Right lobe of liver (tissue), 4 donors: Measurements from ENCODE around the gene LMO7.

Source experiments
- POLR2A ChIP-seq: fragments of 450-650 bp; IDR thresholded peaks from one replicate; pipeline ENCODE4 v1.6.1; 2017; ENCODE audit warnings: antibody characterized with exemption, mild to moderate bottlenecking
- TF ChIP-seq, protein P1 (sequence below), 4 donors: fragments of 200-600 bp in 3 of 4; fragments of 450-650 bp in 1 of 4; IDR thresholded peaks; one replicate each; pipeline versions ENCODE4 v1.5.1 to v1.8.0; 2016 to 2022; ENCODE audit warnings: antibody characterized with exemption in 4 of 4, mild to moderate bottlenecking in 2 of 4
- donor health status: DM: no; HTN: no; CAD: no.
- donor health status: DM: no; HTN: no; CAD: no.
- donor health status: DM: no; HTN: yes; CAD: no.

DNA sequence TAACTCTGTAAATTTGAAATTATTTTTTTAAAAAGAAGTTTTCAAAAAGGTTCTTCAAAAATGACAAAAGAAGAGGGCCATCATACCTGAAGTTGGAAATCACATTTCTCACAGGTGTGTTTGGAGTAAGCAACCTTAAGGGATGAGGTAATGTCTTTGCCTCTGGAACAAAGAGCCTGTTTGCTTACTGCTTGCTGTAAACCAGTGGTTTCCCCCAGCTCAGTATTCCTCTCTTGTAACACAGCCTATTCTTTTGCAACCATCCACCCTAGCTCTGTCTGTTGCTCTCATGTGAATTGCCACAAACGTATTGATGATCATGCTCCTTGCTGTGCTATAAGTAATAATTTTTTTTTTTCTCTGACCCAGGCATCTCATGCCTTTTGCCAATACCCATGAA is 48.5 kb upstream of the LMO7 start:
- TF ChIP-seq, protein P1, sequence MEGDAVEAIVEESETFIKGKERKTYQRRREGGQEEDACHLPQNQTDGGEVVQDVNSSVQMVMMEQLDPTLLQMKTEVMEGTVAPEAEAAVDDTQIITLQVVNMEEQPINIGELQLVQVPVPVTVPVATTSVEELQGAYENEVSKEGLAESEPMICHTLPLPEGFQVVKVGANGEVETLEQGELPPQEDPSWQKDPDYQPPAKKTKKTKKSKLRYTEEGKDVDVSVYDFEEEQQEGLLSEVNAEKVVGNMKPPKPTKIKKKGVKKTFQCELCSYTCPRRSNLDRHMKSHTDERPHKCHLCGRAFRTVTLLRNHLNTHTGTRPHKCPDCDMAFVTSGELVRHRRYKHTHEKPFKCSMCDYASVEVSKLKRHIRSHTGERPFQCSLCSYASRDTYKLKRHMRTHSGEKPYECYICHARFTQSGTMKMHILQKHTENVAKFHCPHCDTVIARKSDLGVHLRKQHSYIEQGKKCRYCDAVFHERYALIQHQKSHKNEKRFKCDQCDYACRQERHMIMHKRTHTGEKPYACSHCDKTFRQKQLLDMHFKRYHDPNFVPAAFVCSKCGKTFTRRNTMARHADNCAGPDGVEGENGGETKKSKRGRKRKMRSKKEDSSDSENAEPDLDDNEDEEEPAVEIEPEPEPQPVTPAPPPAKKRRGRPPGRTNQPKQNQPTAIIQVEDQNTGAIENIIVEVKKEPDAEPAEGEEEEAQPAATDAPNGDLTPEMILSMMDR (IDR thresholded peaks at IDR 0.05): no peak
- TF ChIP-seq POLR2A: no peak
